NCI-H2171 treated with DMSO at 0.1 percent for 48 hours (cell line): ENCODE data around the gene TCF20.

Experiments used
- DNase-seq: peaks from one replicate; lab custom pipeline; 2025; lab: John Stamatoyannopoulos, UW

TCF20 gene

DNA sequence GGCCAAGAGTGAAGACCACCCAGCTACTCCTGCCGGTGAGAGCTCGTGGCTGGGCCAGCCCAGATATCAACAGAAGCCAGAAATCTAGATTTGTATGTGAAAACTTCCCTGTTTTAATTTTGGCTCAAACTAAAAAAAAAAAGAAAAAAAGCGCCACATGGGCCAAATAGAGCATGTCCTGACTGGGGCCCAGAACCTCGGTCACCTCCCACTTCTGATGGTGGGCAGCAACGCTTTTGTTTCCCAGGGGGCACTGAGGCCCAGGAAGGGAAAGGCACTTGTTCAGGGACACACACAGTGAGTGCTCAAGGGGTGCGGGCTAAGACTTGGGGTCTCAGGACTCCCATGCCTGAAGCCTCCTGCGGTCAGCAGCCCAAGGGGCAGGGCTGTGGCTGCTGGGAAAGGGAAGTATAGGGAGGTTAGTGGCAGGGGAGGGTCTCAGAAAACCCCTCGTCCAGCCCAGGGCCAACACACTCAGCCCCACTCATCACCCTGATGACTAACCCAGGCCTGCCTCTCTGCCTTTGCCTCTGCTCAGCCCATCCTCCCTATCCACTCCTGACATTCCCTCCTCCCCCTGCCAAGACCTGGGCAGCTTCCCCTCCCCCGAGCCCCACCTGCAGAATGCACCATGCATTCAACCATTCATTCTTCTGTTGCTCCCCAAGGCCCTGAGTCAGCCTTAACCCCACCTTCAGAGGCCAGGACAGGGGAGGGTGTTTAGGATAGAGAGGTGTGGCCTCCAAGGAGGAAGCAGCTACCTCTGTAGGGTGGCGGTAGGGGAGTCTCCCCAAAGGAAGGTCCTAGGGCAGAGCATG is 30.0 kb upstream of the TCF20 start:
- no peak for DNase-seq

DNA sequence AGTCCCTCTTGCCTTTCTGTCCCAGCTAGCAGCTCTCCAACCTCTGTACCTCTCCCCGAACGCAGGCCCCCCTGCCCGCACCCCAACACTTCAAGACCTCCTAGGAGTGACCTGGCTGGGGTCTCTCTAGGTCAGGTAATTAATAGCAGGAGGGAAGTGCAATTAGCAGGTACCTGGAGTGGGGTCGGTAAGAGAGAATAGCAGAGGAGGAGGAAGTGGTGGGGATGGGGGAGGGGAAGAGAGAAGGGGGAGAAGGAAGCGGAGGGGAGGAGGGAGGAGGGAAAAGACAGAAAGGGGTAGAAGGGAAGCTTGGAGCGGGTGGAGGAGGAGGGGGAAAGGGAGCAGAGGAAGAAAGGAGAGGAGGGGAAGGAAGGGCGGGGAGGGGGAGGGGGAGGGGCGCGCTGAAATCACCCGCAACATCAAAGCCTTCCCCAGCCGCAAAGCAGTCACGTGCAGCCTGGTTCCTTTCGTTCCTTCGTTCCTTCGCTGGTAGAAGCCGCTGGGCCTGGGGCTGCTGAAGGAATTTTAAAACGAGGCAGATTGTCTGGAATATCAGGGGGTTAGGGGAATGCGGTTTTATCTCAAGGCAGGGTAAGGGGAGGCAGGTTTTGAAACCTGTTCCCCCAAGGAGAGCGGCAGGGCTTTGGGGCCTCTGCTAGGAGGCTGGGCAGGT is 29.3 kb upstream of the TCF20 start:
- no peak for DNase-seq

DNA sequence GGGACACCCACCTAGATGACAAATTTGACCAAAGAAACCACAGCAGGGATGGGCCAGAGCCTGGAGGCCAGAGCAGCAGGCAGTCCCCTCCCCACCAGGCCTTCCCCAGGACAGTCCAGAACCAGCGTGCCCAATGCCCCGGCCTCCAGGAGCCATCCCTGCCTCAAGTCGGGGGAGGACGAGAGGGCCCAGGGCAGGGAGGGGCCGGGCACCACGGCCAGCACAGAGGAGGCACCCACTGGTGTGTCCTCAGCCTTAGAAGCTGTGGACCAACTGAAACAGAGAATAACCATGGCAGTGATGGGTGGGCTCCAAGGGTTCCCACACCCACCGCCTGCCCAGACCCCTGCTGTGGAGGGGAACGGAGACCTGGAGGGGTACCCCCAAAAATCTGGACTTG is 28.3 kb upstream of the TCF20 start:
- no peak for DNase-seq

DNA sequence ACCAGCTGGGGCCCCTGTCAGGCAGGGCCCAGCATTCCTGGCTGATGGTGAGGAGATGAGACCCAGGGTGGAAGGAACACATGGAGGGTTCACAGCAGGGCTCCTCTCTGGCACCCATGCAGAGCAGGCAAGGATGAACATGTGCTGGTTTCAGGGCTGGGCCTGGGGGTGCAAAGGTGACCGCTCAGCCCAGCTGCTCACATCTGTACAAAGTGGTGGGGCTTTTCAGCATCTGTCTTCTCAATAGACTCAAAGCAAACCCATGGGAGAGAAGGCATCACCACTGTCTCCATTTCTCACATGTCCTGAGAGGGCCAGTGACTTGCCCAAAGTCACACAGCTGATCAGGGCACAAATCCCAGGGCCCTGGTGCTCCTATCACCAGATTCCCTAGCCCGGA is 27.3 kb upstream of the TCF20 start:
- no peak for DNase-seq

DNA sequence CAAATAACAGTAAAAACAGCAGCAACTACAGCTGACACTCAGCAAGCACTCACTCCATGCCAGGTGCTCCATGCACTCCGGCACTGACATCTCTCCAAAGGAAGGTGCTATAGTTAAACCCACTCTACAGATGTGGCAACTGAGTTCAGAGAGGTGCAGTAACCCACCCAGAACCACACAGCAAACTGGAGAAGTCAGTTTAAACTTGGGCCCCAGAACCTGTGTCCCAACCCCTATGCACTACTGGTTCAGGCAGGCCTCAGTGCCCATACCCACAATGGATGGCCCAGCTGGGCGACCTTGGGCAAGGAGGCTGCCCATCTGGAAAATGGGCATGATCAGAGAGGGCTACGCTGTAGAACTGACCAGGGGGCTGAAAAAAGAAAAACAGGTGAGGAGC is 26.4 kb upstream of the TCF20 start:
- no peak for DNase-seq

DNA sequence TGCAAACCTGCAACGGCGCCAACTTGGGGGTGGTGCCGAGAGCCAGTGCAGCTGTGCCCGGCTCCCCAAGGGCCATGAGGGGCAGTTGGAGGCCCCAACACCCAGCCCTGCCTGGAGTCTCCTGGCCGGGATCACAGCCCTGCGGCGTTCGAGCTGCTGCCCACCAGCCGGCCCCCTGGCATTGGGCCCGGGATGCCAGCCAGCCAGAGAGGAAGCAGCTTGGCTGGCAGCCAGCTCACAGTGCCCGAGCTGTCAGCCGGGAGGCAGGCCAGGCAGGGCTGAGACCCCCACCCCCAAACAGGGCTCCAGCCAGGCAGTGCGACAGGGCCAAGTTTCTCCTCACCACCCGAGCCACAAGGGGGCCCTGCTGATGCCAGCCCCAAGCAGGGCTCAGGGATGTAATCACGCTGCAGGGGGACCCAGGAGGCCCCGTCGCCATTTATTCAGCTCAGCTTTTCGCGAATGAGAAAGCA is 26.0 kb upstream of the TCF20 start:
- peak; percentile 91 for DNase-seq

DNA sequence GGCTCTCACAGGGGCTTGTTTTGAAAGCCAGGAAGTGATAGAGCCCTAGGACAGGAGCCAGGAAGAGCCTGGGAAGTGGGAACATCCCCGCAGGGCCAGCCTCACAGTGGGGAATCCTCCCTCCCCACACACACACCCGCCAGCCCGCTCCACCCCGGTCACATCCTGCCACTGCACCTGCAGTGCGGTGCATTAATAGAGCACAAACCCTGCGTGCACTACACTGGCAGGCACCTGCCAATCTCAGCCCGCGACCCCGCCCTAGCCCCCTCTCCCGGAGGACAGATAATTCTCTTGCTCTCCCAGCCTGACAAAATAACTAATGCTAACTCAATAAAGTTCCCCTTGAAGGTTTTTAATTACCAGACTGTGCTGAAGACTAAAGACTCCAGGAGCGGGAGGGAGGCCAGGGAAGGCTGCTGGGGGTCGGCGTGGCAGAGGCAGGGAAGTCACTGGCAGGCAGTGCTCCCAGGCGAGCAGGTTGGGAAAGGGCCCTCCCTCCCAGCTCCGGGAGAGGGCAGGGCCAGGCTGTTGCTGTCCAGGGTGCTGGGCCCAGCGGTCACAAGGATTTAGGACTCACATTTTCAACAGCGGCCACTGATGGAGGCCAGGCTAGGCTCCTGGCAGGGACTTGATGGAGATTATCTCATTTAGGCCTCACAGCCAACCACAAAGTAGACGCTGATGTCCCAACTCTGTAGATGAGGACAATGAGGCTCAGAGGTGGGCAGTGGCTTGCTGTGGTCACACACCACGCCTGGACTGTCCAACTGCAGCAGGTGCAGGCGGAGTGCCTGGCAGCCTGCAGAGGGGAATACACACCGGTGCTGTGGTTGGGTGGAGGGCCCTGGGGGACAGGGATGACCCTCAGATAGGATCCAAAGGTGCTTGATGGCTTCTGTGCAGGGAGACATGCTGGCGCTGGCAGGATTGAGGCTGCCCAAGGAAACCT is 23.9 kb upstream of the TCF20 start:
- DNase-seq = peak; percentile 45

DNA sequence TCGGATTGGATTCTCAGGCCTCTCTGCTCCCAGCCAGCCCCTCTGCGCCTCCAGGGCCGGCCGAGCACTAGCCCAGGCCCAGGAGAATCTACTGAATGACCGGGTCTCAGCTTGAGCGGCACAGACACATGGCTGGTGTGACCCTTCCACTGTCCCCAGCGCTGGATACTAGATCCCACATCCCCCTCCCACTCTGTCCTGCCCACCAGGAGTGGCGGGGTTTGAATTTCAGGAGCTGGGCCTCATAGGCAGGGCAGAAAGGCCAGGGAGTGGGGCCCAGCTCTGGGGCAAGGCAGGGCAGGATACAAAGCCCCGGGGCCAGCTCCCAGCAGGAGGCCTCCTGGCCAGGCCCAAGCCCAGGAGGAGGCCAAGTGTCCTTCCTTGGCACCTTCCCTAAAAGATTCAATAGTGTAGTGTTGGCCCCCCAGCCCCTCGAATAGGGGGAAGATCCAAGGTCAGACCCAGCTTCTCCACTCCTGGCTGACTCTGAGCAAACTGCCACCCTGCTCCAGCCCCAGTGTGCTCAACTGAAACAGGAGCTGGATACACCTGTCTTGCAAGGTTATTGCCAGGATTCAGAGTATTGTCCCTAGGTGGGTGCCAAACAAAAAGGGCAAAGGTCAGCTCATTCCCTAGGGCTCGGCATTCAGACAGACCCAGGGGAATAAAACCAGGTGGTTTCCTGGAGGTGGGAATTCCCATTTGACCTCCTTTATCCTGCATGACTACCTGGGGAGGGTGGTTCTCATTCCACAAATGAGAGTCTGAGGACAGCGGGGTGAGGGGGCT is 22.5 kb upstream of the TCF20 start:
- peak; percentile 36 for DNase-seq

DNA sequence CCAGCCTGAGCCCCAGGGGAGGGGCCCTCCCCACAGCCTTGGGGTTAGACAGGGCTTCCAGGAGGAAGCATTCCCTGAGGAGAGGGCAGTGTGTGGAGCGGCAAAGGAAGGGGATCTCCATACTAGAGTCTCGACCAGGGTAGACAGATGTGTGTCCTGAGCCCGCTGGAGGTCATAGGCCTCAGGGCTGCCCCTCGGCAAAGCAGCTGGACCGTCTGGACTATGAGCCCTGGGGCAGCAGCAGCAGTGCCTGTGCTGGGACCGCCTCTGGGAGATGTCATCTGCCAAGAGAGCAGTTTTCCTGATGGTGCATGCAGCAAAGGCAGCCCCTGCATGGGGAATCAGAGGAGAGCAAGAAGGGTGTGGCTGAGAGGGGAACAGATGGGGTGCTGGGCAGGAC is 20.8 kb upstream of the TCF20 start:
- DNase-seq = peak; percentile 62

DNA sequence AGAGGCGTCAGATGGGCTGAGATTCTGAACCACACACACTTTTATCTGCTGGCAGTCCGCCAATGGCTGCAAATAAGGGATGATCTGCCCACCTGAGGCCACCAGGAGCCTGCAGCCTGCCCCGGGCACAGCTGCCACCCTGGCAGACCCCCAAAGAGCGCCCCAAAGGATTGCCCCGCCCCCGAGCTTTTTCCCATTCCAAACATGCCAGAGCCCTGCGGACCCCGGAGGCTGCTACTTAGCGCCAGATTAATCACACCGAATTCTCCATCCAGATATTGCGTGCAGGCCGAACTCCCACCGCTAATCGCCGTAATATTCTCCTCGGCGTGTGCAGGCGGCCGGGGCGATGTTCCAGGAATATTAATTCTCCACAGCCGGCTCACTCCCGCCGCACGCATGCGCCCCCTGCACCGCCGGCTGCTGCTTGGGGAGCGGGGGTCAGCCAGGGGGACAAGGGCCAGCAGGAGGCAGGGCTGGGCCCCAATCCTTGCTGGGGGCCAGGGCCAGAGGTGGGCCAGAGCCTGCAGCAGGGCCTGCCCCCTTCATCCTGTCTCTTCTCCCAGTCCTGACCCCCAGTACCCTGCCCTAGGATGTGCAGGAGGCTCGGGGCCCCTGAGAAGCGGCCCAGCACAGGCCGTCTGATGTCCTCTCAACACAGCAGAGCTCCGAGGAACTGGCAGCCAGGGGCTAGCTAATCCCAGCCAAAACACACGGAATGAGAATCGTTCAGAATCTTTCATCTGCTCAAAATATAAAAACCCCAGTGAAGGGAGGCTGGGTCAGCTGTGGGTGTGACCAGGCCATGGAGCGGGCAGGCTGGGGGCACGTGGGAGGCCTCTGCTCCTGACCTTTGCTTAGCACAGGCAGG is 19.5 kb upstream of the TCF20 start:
- DNase-seq = peak; percentile 86

DNA sequence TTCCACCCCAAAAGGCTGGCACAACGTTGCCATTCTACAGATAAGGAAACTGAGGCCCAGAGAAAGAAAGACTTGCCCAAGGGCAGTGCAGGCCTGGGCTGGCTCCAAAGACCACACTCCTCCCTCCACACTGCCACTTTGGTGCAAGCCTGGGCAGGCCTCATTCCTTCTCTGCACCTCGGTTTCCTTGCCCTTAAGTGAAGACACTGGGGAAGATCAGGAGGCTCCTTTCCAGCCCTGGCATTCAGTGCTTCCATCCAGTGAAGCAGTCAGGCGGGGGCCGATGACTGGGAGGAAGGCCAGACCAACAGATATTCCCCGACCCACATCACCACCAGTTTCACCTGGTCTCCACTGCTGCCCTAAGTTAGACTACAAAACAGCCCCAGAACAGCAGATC is 18.3 kb upstream of the TCF20 start:
- no peak for DNase-seq

DNA sequence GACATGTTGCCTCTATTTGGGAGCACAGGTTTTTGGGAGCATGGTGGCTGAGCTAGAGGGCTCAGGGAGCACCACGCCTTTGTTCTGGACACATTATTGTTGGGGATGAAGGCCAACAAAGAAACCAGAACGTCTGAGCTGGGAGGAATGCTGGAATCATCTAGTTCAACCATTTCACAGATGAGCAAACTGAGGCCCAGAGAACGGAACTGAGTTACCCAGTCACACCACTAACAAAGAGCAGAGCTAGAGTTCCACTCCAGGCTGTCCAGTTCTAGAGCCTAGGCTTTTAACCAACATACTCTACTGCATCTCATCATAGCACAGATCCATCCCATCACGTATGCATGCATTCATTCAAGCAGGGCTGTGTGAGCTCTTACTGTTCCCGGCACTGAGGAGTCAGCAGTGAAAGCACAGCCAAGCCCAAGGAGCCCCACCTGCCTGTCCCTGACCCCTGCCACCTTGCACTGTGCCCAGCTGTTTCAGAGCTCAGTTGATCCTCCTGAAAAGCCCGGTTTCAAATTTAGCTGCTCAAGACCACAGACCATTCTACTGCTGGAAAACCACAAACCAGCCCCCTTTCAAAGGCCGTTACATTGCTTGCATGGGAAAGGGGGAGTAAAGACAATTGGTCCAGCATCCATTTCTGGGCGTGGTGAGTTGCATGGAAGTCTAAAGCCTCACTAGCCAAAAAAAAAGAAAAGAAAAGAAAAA is 16.9 kb upstream of the TCF20 start:
- DNase-seq = no peak

DNA sequence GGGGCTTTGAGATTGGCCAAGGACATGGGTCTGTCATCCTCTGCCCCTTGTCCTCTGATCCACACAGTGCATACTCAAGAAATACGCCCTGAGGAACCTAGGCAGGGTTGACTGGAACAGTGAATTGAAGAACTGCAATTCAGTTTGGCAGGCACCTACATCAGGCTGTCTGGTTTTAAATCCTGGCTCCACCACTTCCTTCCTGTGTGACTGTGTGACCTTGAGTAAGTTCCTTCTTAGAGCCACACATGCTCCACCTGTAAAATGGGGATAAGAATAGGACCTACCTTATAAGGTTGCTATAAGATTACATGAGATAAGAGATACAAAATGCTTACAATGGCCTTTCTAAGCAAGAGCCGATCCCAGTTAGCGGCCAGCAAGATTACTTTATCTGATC is 15.8 kb upstream of the TCF20 start:
- no peak for DNase-seq

DNA sequence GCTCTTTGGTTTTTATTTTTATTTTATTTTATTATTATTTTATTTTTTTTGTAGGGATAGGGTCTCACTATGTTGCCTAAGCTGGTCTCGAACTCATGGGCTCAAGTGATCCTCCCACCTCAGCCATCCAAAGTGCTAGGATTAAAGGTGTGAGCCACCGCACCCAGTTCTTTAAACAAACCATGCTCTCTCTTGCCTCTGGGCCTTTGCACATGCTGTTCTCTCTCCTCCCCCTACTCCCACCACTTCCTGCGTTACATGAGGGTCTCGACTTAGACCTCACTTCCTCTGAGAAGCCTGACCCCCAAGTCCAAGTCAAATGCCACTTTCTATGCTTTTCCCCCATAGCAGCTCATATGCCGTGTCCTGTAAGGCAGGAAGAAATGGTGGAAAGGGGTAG is 15.2 kb upstream of the TCF20 start:
- DNase-seq = no peak

DNA sequence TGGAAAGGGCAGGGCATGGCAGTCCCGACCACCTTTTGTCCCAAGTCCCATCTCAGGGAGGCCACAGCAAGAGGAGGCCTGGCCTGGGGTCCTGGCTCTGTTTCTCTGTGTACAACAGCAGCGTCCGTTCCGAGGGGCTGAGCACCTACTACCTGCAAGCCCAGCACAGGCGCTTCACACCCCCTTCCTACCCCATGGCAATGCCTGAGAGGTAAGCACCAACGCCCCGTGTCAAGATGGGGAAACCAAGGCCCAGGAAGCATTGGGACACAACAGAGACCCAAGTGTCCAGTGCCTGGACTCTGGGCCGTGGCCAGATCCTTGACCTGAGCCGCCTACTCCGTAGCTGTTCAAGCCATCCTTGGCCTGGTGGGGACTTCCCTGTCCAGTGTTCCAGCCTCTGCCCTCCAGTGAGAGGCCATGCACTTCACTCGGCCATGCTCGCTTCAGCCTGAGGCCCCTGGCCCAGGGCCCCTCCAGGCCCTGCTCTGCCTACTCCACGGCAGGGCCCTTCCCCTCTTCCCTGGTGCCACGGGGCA is 14.3 kb upstream of the TCF20 start:
- DNase-seq = no peak

DNA sequence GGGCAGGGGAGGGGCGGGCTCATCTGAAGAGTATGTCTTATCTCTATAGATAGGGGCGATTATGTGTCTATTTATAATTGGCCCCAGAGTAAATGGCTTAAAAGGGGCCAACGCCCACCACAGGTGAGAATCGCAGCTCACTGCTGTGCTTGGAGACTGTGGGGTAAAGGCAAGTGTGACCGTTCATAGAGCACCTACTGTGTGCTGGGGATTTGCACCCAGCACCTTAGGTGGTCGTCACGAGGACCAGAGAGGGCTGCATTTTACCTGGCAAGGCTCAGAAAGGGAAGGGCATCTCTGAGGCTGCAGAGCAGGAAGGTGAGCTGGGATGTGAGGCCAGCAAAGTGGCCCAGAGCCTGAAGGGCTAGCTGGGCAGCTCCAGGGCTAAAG is 13.7 kb upstream of the TCF20 start:
- DNase-seq = no peak

DNA sequence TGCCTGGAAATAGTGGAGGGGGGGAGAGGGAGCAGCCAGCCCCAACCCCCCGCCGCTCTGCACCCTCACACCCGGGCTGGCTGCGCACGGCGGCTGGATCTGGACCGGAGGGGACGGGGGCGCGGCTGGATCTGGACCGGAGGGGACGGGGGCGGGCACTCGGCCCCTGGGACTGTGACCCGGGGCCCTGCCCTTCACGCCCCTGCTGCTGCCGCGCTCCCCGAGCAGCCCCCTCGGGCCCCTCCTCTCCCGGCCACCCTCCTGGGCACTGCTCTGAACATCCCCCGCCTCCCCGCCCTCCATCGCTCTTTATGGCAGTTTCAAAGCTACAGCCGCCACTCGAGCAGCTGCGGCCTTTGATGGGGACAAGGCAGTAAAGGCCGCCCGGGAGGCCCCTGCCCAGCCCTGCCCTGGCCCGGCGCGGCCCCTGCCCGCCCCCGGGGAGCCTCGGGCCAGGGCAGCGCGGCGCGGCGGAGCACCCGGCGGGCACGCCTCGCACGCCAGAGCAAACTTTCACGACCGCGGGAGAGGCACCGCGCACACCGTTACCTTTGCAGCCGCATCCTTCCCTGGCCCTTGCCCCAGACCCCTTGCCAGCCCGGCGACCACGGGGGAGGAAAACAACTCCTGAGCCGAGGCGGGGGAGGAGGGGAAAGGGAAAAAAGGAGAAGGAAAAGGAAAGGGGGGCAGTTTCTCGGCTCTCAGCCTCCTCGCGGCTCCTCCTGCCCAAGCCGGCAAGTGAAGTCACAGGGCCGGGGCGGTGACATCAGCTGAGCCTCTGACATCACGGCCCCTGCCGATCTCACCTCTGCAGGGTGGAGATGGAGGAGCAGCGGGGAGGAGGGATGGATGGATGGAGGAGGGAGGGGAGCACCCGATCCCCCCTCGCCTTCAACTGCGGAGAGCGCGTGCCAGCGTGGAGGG is 13.1 kb upstream of the TCF20 start:
- no peak for DNase-seq

DNA sequence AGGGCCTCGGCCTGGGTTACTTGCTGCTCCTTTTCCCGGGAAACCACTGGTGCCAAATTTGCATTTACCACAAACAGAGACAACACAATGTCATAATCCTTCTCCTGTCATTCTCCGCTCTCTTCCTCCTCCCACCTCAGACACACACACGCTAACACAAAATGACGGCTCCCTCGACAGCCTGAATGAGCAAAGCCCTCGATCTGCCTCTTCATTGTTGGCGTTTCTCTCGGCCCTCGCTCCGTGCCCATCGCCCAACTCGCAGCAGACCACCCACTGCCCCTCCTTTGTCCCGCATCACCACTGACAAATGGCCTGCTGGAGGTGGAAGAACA is 12.5 kb upstream of the TCF20 start:
- no peak for DNase-seq
